Right renal pelvis (tissue), 4 donors: ENCODE results near the gene TBATA. TPM values are rescaled to one million over a fixed set of nuclear protein-coding genes. Genes with fewer than 3 reads are reported as not detected.

Experiments
- DNase-seq, 4 donors: peaks; one replicate each; pipeline ENCODE4 v3.0.0-alpha.2; 2013; ENCODE audit warnings: low read depth in 4 of 4, low spot score in 3 of 4, missing footprints in 1 of 4
- polyA plus RNA-seq, 4 donors: library from polyadenylated mRNA; unstranded; fragments of 120-200 nt; gene quantifications; one replicate each; pipeline ENCODE4 v1.2.1, GENCODE V29; 2013; ENCODE audit not compliant: insufficient read length in 4 of 4

Gene TBATA
- polyA plus RNA-seq, 4 donors: 0.27 TPM; not detected in 3

DNA sequence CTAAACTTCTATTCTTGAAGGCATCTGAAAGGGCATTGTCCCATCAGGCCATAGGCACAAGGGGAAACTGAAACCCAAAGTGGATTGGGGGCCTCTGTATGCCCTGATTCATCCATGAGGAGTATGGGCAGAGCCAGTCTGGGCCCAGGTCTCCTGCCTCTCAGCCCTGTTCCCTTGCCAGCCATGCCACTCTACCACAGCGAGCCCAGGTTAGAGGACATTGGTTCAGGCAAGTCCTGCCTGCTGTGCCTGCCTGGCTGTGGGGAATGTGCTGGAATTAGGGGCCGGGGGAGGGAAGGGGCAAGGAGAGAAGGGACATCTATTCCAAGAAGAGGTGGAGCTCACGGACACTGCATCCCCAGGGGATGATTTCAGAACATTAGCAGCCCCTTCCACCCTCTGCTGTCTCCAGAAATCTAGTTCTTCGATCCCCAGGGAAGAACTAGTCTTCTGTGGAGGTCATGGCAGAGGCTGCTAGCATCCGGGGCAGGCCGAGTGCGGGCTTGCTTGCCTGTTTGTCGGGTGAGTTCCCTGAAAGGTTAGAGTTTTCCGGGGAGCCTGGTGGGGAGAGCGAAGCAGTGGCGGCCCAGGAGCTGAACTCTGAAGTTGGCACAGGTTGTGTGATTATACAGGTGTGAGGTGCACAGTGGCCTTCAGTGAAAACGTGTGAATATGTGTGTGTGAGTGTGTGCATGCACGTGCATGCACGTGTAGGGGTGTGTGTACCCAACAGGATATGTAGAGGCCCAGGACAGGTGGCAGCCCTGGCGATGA is 37.8 kb downstream of the TBATA start:
- DNase-seq: no peak

DNA sequence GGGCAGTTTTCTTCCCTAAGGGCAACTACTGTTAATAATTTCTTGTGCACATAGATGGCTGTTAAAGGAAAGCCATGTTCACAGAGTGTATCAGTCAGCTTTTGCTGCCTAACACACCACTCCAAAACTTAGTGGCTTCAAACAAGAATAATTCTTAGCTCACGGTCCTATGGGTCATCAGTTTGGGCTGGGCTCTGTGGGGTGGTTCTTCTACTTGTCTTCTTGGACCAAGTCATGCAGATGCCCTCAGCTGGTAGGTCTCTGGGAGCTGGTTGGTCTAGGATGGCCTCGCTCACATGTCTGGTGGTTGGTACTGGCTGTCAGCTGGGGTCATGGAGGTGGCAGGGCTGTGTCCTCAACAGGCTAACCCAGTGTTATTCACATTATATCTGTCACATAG is 39.6 kb downstream of the TBATA start:
- DNase-seq: no peak

DNA sequence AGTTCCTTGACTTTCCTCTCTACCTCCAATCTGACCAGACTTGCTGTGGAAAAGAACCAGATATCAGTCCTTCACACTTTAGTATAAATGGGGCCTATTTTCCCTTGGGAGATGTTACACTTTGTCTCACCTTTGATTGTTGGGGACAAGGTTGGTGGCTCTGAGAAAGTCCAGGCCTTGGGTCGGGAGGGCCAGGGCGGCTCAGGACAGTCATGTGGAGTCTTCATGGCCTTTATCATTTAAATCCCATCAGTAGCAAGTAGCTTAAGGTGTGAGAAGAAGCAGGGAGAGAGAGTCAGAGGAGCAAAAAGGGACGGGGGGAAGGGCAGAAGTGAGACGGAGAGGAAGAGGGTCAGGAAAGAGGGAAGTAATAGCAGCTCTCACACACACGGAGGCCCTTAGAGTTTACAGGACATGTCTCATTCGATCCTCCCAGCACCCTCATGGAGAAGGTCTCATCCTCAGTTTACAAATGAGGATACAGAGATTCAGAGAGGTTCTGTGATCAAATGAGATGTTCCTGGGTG is 40.5 kb downstream of the TBATA start:
- no peak for DNase-seq

- DNase-seq: no peak
Observed at GRCh38 chr10:70743879-70744278, 41.3 kb downstream of the TBATA start.

GRCh38 chr10:70743430-70743788 is 41.8 kb downstream of the TBATA start:
- no peak for DNase-seq

DNA sequence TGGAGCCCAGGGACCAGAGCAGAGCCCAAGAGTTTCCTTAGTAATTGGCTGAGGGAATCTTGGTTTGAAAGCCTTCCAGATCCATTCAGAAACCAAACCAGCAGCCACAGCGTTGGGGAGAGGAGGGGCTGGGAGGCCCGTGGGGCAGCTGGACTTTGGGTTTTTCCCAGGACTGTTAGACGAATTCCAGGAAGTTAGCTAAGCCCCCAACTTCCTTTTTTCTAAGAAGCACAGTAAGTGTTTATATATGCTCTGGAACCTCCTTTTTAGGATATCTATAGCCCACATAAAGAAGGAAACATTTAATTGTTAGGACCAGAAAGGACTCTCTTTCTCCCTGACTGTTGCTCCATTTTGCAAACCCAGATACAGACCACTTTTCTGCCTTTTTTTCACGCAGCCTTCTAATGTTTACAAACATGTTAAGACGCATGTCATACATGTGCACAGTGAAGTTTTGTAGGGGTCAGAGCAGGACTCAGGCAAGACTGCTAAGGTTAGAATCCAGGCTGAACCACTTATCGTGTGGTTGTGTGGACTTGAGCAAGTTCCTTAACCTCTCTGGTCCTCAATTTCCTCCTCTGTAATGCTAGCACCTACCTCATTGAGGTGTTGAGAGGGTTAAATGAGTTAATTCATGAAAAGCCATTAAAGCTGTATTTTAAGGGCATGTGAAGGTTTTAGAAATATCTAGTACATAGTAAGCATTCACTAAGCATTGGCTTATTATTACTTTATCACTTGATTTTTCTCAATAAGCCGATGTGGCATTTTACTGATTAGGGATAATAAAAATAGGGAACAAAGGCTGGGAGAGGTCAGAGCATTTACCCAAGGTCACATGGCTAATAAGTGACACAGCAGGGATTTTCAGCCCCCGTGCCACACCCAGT is 42.4 kb downstream of the TBATA start:
- peak; percentile 34 to 67 (median 58) for DNase-seq

GRCh38 chr10:70740406-70741288 is 44.5 kb downstream of the TBATA start:
- DNase-seq: no peak

DNA sequence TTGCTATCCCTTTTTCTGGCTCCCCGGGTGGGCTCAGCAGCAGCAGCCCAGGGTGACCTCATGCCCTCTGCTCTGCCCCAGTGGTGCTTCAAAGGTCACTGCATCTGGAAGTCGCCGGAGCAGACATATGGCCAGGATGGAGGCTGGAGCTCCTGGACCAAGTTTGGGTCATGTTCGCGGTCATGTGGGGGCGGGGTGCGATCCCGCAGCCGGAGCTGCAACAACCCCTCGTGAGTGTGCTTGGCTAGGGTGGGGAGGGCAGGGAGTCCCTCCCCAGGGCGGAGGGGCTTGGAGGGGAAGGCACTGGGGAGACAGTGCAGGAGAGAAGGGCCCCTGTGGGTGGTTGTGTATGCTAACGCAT is 46.4 kb downstream of the TBATA start:
- no peak for DNase-seq

DNA sequence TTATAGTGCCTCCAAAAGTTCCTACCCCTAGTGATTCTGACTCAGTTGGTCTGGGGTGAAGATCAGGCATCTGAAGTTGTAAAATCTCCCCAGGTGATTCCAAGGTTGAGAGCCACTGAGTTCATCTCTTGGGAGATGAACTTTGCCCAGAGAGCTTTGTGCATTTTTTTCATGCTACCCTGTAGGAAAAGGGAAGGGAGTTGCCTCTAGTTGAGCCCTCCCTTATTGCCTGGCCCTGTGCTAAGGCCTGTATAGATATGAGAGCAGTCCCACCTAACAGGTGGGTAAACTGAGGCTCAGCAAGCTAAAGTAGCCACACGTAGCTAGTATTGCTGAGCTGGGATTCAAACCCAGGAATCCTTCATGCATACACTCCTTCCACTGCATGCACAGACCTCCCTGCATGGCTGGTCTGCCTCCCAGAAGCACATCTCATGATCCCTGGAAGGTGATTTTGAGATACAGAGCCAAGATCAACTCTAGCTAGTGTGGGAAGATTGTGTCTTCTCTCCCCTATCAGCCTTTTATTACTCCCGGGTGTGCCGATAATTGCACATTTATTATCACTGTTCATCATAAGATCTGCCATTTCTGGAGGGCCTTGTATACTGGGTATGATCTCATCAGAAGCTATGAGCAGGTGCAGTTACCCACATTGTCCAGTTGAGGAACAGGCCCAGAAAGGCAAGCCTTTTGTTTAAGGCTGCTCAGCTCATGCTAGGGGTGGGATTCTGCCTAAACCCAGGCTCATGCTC is 47.0 kb downstream of the TBATA start:
- DNase-seq: no peak

- DNase-seq: no peak
Observed at GRCh38 chr10:70737250-70737649, 47.9 kb downstream of the TBATA start.

DNA sequence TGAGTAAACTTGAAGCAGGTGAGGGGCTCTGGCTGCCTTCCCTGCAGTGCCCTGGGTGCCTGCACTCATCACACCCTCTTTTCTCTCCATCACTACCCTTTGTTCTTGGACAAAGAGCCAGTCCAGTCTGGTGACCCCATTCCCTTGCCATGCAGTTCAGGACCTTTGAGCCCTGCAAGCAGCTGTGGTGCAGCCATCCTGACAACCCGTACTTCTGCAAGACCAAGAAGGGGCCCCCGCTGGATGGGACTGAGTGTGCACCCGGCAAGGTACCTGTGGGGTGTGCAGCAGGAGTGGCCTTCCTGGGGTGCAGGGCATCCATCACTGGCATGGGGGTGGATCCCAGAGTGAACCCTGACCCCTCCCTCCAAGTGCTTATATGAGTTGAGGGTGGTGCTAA is 48.7 kb downstream of the TBATA start:
- DNase-seq: no peak

DNA sequence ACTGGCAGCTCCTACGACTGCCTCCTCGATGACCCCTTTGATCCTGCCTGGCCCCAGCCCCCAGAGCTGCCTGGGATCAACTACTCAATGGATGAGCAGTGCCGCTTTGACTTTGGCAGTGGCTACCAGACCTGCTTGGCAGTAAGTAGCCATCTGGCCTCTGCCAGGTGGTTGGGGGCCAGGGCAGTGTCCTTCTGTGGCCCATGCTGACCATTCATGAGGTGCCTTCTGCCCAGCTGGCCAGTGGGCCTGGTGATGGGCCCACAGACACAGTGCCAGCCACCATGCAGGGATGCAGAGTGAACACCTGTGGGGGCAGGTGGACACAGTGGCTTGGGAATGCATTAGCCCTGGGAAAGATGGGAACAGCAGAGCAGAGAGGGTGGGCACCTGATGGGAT is 50.0 kb downstream of the TBATA start:
- no peak for DNase-seq

GRCh38 chr10:70733051-70733450 is 52.1 kb downstream of the TBATA start:
- DNase-seq: no peak

DNA sequence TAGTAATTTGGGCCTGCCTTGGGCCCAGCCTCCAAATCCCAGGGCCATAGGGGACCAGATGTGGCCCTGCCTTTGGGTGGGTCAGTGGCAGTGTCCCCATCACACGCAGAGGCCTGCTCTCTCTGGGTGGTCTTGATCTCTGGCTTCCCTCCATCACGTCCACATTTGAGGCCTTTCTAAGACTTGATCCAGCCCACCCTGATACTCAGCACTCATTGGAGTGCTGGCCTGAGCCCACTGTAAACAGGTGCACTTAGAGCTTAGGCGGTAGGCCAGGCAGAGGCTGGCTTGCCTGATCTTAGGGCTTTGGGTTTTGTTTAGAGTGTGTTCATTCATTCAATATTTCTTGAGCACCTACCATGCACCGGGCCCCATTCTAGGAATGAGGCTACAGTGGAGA is 52.6 kb downstream of the TBATA start:
- no peak for DNase-seq

GRCh38 chr10:70730955-70731354 is 54.2 kb downstream of the TBATA start:
- DNase-seq: no peak

GRCh38 chr10:70729763-70730357 is 55.3 kb downstream of the TBATA start:
- DNase-seq: peak in 1 of 4 donors; percentile 5

- no peak for DNase-seq
Observed at GRCh38 chr10:70728328-70728727, 56.8 kb downstream of the TBATA start.

- DNase-seq: no peak
Observed at GRCh38 chr10:70726909-70727495, 58.2 kb downstream of the TBATA start.

DNA sequence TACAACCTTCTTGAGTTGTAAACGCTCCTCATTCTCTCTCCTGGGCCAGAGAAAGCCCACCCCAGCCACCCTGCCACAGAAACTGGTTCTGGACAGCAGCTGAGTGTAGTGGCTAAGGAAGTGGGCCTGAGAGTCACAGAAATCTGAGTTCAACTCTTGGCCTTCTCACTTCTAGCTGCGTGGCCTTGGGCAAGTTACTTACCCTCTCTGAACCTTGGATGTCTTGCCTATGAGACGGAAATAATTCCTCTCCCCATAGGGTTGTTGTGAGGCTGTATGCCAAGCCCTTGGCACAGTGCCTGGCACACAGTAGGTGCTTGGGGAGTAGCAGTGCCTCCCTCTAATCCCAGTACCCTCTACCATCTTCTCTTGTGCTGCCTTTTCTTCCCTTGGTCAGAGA is 61.4 kb downstream of the TBATA start:
- DNase-seq: no peak
